ENCODE data around the gene CPNE6. TPM values are rescaled to one million over a fixed set of nuclear protein-coding genes. Genes with fewer than 3 reads are reported as not detected.

Gene CPNE6
- total RNA-seq, 1 experiment from 2014 or later: not detected

- Mint-ChIP-seq H3K4me1 (peaks cover 13 to 15% of the 10 kb centered on the region in 2 experiments), H3K4me3 (peak overlapping the region; percentile 93 to 95), H3K36me3 (ENCODE audit: insufficient read depth in 1 of 3, low read depth in 3 of 3) (peaks cover 9 to 35% (median 25%) of the 10 kb centered on the region in 3 experiments; a peak in 6 of 7 replicates), H3K9me3 (no peaks in the 10 kb centered on the region; a peak in 1 of 5 replicates), H3K27ac (peak overlapping the region; percentile 93 to 100 (median 98); a peak in 6 of 7 replicates), H3K27me3 (ENCODE audit: low read depth) (peaks cover 3% of the 10 kb centered on the region; the same call in 1 of the 2 replicates)
- Histone ChIP-seq H3K18ac (ENCODE audit: insufficient read length, low read depth, low read length) (no peak overlapping the region), H4K20me1 (ENCODE audit: control insufficient read depth, insufficient read depth, insufficient read length) (no peaks in the 10 kb centered on the region), H2BK5ac (ENCODE audit: insufficient read length, low read length) (no peak overlapping the region), H3K23me2 (ENCODE audit: insufficient read length, low read depth, low read length, poor library complexity, severe bottlenecking) (peaks cover 13% of the 10 kb centered on the region), H2BK12ac (ENCODE audit: insufficient read length, low read depth, low read length) (no peak overlapping the region), H3K4me2 (ENCODE audit: insufficient read depth, insufficient read length, low read length) (peak overlapping the region; percentile 76), H2BK15ac (ENCODE audit: low read depth, low read length) (no peak overlapping the region), H2BK20ac (ENCODE audit: low read depth, low read length, poor library complexity, severe bottlenecking) (no peak overlapping the region), H3K79me2 (ENCODE audit: insufficient read depth, low read length) (no peaks in the 10 kb centered on the region), H3T11ph (ENCODE audit: low read length) (no peak overlapping the region), H2BK120ac (ENCODE audit: low read depth, low read length, poor library complexity, severe bottlenecking) (no peak overlapping the region), H3K9ac (ENCODE audit: extremely low read depth, insufficient read length, low read length) (peak overlapping the region; percentile 41), H2AK5ac (ENCODE audit: insufficient read length, low read length) (no peak overlapping the region), H3K23ac (ENCODE audit: insufficient read length, low read depth, low read length) (no peak overlapping the region), H3K4ac (ENCODE audit: low read depth, low read length) (no peak overlapping the region), H2AFZ (ENCODE audit: low read length) (no peak overlapping the region), H3K14ac (ENCODE audit: insufficient read depth, low read length) (no peak overlapping the region), H3K27ac (ENCODE audit: insufficient read length, low read depth, low read length) (peak overlapping the region; percentile 36), H3K27me3 (ENCODE audit: insufficient read depth, low read length) (no peaks in the 10 kb centered on the region), H3K9me3 (ENCODE audit: control insufficient read depth, low read depth, low read length) (no peaks in the 10 kb centered on the region), H4K8ac (replicated peaks; ENCODE audit: insufficient read length, low read depth, low read length) (no peak overlapping the region), H4K5ac (ENCODE audit: insufficient read length, low read depth, low read length) (no peak overlapping the region), H3K56ac (ENCODE audit: insufficient read length, low read depth, low read length) (no peak overlapping the region), H3K4me1 (ENCODE audit: insufficient read depth, low read length) (no peaks in the 10 kb centered on the region), H3K79me1 (ENCODE audit: insufficient read depth, low read depth, low read length, poor library complexity, severe bottlenecking) (no peaks in the 10 kb centered on the region), H4K91ac (ENCODE audit: insufficient read length, low read depth, low read length) (no peak overlapping the region)
- no peak for TF ChIP-seq CTCF (conservative IDR thresholded peaks at IDR 0.05)
- WGBS (ENCODE audit: extremely low coverage, insufficient read length, low lambda C conversion rate): no CpG with 5 or more reads among the region's 42 CpGs
- DNase-seq: peak; percentile 89
These were observed 42.6 kb downstream of the CPNE6 start for GRCh38 chr14:24113801-24114531.

Data from H9 (cell line).